ENCODE data around the gene C16orf74. TPM values are rescaled to one million over a fixed set of nuclear protein-coding genes. Genes with fewer than 3 reads are reported as not detected.

The C16orf74 gene
- total and polyA plus RNA-seq, 2 of the 13 experiments (the other 11 are each of a cell fraction or from before 2014, with no cell fraction given): 0.13 to 0.29 TPM

DNA sequence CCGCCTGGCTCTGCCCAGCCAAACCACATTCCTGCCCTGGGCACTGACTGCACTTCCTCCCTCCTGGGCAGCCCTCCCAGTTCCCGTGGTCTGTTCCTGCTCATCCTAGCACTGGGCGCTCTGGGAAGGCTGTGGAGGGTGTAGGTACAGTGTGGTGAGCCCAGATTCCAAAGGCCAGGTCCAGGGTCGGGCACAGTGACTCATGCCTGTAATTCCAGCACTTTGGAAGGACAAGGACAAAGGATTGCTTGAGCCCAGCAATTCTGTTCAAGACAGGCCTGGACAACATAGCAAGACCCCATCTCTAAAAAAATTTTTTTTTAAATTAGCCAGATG, 30.6 kb downstream of the C16orf74 start (continued):
- TF ChIP-seq, protein P1, sequence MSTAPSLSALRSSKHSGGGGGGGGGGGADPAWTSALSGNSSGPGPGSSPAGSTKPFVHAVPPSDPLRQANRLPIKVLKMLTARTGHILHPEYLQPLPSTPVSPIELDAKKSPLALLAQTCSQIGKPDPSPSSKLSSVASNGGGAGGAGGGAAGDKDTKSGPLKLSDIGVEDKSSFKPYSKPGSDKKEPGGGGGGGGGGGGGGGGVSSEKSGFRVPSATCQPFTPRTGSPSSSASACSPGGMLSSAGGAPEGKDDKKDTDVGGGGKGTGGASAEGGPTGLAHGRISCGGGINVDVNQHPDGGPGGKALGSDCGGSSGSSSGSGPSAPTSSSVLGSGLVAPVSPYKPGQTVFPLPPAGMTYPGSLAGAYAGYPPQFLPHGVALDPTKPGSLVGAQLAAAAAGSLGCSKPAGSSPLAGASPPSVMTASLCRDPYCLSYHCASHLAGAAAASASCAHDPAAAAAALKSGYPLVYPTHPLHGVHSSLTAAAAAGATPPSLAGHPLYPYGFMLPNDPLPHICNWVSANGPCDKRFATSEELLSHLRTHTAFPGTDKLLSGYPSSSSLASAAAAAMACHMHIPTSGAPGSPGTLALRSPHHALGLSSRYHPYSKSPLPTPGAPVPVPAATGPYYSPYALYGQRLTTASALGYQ (CRISPR knock-in tag; IDR thresholded peaks at IDR 0.05): no peak
- TF ChIP-seq TBX3 (IDR thresholded peaks at IDR 0.05; ENCODE audit: borderline replicate concordance) (no peak), NR2F6 (IDR thresholded peaks at IDR 0.05) (no peak), NR2F6 (CRISPR knock-in tag; IDR thresholded peaks at IDR 0.05) (0 out of 2 replicates have a peak, but pooled peaks have one; percentile 14), TMF1 (CRISPR knock-in tag; IDR thresholded peaks at IDR 0.05; ENCODE audit: low read depth) (no peak), HCFC1 (IDR thresholded peaks at IDR 0.05; ENCODE audit: low read depth, low read length) (no peak), ZNF256 (CRISPR knock-in tag; conservative IDR thresholded peaks at IDR 0.05) (no peak), MYPOP (CRISPR knock-in tag; IDR thresholded peaks at IDR 0.05) (no peak), SMARCE1 (IDR thresholded peaks at IDR 0.05; ENCODE audit: borderline replicate concordance) (no peak), TOE1 (CRISPR knock-in tag; IDR thresholded peaks at IDR 0.05) (no peak), AKAP8 (CRISPR knock-in tag; IDR thresholded peaks at IDR 0.05) (no peak), FLYWCH1 (CRISPR knock-in tag; IDR thresholded peaks at IDR 0.05) (no peak), RORA (CRISPR knock-in tag; IDR thresholded peaks at IDR 0.05) (no peak), ZNF704 (CRISPR knock-in tag; IDR thresholded peaks at IDR 0.05; ENCODE audit: borderline replicate concordance) (no peak), KLF11 (CRISPR knock-in tag; IDR thresholded peaks at IDR 0.05) (no peak), REPIN1 (CRISPR knock-in tag; IDR thresholded peaks at IDR 0.05; ENCODE audit: borderline replicate concordance, low read depth) (no peak), FOSL1 (CRISPR knock-in tag; IDR thresholded peaks at IDR 0.05; ENCODE audit: borderline replicate concordance) (peak; percentile 50; the same call in 1 of the 2 replicates), DR1 (CRISPR knock-in tag; IDR thresholded peaks at IDR 0.05) (no peak), ADNP (CRISPR knock-in tag; IDR thresholded peaks at IDR 0.05) (no peak), POLR2G (IDR thresholded peaks at IDR 0.05; ENCODE audit: low read depth, low read length) (no peak), ZFP36L2 (CRISPR knock-in tag; IDR thresholded peaks at IDR 0.05) (no peak), ZNF652 (CRISPR knock-in tag; IDR thresholded peaks at IDR 0.05; ENCODE audit: borderline replicate concordance, low read depth) (no peak), HNF4G (IDR thresholded peaks at IDR 0.05; ENCODE audit: borderline replicate concordance, low read depth, low read length) (peak; percentile 68), HNF4G (CRISPR knock-in tag; IDR thresholded peaks at IDR 0.05; ENCODE audit: borderline replicate concordance, low read depth) (no peak; the same call in 1 of the 2 replicates), HNF4A (CRISPR knock-in tag; IDR thresholded peaks at IDR 0.05) (peak; percentile 67), PITX1 (CRISPR knock-in tag; IDR thresholded peaks at IDR 0.05) (no peak), ELF3 (CRISPR knock-in tag; IDR thresholded peaks at IDR 0.05) (no peak), HHEX (CRISPR knock-in tag; IDR thresholded peaks at IDR 0.05) (no peak)
- TF ChIP-seq, protein P2, sequence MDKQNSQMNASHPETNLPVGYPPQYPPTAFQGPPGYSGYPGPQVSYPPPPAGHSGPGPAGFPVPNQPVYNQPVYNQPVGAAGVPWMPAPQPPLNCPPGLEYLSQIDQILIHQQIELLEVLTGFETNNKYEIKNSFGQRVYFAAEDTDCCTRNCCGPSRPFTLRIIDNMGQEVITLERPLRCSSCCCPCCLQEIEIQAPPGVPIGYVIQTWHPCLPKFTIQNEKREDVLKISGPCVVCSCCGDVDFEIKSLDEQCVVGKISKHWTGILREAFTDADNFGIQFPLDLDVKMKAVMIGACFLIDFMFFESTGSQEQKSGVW (CRISPR knock-in tag; IDR thresholded peaks at IDR 0.05; ENCODE audit: borderline replicate concordance): no peak
